HepG2 (cell line): ENCODE data around the gene TP53BP2. TPM values are rescaled to one million over a fixed set of nuclear protein-coding genes. Genes with fewer than 3 reads are reported as not detected.

Experiments used
- AHR ChIP-seq: IDR thresholded peaks from 2 replicates; pipeline ENCODE4 v1.6.1; 2018; ENCODE audit warnings: missing genetic modification reagents, missing compliant biosample characterization
- FOXC1 ChIP-seq: sonication (generic); formaldehyde crosslinking; IDR thresholded peaks from 2 replicates; pipeline ENCODE4 v1.8.0; 2022; ENCODE audit warnings: mild to moderate bottlenecking, missing genetic modification reagents, borderline replicate concordance
- ISL2 ChIP-seq: sonication (generic); formaldehyde crosslinking; IDR thresholded peaks from 2 replicates; pipeline ENCODE4 v1.5.0; 2020; ENCODE audit warnings: missing genetic modification reagents
- MBD4 ChIP-seq: IDR thresholded peaks from 2 replicates; pipeline ENCODE4 v1.6.1; 2012; ENCODE audit warnings: low read length, inconsistent platforms, borderline replicate concordance
- SIX1 ChIP-seq: sonication (generic); formaldehyde crosslinking; IDR thresholded peaks from 2 replicates; pipeline ENCODE4 v1.4.0; 2020; ENCODE audit warnings: missing genetic modification reagents, borderline replicate concordance
- SYNCRIP ChIP-seq: fragments of 200-400 bp; formaldehyde crosslinking; IDR thresholded peaks from 2 replicates; pipeline ENCODE4 v1.6.1; 2018; ENCODE audit warnings: mild to moderate bottlenecking, low read depth, low read length; ENCODE audit not compliant: insufficient read depth
- TCF7 ChIP-seq: sonication (generic); IDR thresholded peaks from 2 replicates; pipeline ENCODE4 v1.6.1; 2016; ENCODE audit warnings: antibody characterized with exemption, low read depth
- ZNF138 ChIP-seq: sonication (generic); formaldehyde crosslinking; IDR thresholded peaks from 2 replicates; pipeline ENCODE4 v1.5.0; 2020; ENCODE audit warnings: mild to moderate bottlenecking, low read depth, missing genetic modification reagents
- ZNF317 ChIP-seq: sonication (generic); formaldehyde crosslinking; IDR thresholded peaks from 2 replicates; pipeline ENCODE4 v1.5.0; 2020; ENCODE audit warnings: mild to moderate bottlenecking, missing genetic modification reagents
- ZNF329 ChIP-seq: sonication (generic); formaldehyde crosslinking; IDR thresholded peaks from 2 replicates; pipeline ENCODE4 v1.9.0; 2021; ENCODE audit warnings: low read depth, mild to moderate bottlenecking, missing genetic modification reagents
- ZNF430 ChIP-seq: sonication (generic); formaldehyde crosslinking; IDR thresholded peaks from 2 replicates; pipeline ENCODE4 v1.9.0; 2021; ENCODE audit warnings: mild to moderate bottlenecking, missing genetic modification reagents
- ZNF569 ChIP-seq: sonication (generic); formaldehyde crosslinking; IDR thresholded peaks from 2 replicates; pipeline ENCODE4 v1.5.0; 2020; ENCODE audit warnings: mild to moderate bottlenecking, missing genetic modification reagents, moderate library complexity, borderline replicate concordance
- ZNF709 ChIP-seq: sonication (generic); formaldehyde crosslinking; IDR thresholded peaks from 2 replicates; pipeline ENCODE4 v1.5.0; 2020; ENCODE audit warnings: mild to moderate bottlenecking, missing genetic modification reagents
- ZNF766 ChIP-seq: sonication (generic); formaldehyde crosslinking; IDR thresholded peaks from 2 replicates; pipeline ENCODE4 v1.5.0; 2020; ENCODE audit warnings: missing genetic modification reagents, borderline replicate concordance
- polyA plus RNA-seq, 8 experiments: library from polyadenylated mRNA; depleted of rRNA in 3 of 8; stranded (reverse) in 7 of 8; unstranded in 1 of 8; fragments of >200 nt; fragmentation: Illumina TruSeq in 4 of 8; extraction: Trizol in 4 of 8; gene quantifications; 2 replicates each; pipeline versions ENCODE4 v1.2.1 to v1.2.3, GENCODE V29; 2011 to 2016; ENCODE audit warnings: low read depth in 4 of 8, missing spikeins in 1 of 8, mixed read lengths in 1 of 8; ENCODE audit not compliant: insufficient read depth in 1 of 8
- total RNA-seq, 5 experiments: library from RNA; depleted of rRNA; stranded (reverse); fragments of >200 nt; fragmentation: Illumina TruSeq; extraction: Trizol; gene quantifications; 2 replicates each; pipeline ENCODE4 v1.2.3, GENCODE V29; 2016; ENCODE audit warnings: low read depth in 1 of 5
- TF ChIP-seq, protein P1 (sequence below): sonication (generic); formaldehyde crosslinking; IDR thresholded peaks from 2 replicates; pipeline ENCODE4 v1.4.0; 2020; ENCODE audit warnings: missing genetic modification reagents
- TF ChIP-seq, protein P2 (sequence below): IDR thresholded peaks from 2 replicates; pipeline ENCODE4 v1.6.1; 2016; ENCODE audit warnings: low read depth
- TF ChIP-seq, protein P3 (sequence below), 2 experiments: IDR thresholded peaks; 2 replicates each; pipeline ENCODE4 v1.6.1; 2011 to 2012; ENCODE audit warnings: low read length in 2 of 2, borderline replicate concordance in 1 of 2, low read depth in 1 of 2, mild to moderate bottlenecking in 1 of 2, moderate library complexity in 1 of 2
- TF ChIP-seq, protein P4 (sequence below): sonication (generic); formaldehyde crosslinking; IDR thresholded peaks from 2 replicates; pipeline ENCODE4 v1.4.0; 2020; ENCODE audit warnings: missing genetic modification reagents
- TF ChIP-seq, protein P5 (sequence below): sonication (generic); formaldehyde crosslinking; IDR thresholded peaks from 2 replicates; pipeline ENCODE4 v1.5.0; 2020; ENCODE audit warnings: mild to moderate bottlenecking, missing genetic modification reagents

TP53BP2 gene
- total and polyA plus RNA-seq, 2 of the 13 experiments (the other 11 are each of a cell fraction or from before 2014, with no cell fraction given), result 10.0 to 14.0 TPM

DNA sequence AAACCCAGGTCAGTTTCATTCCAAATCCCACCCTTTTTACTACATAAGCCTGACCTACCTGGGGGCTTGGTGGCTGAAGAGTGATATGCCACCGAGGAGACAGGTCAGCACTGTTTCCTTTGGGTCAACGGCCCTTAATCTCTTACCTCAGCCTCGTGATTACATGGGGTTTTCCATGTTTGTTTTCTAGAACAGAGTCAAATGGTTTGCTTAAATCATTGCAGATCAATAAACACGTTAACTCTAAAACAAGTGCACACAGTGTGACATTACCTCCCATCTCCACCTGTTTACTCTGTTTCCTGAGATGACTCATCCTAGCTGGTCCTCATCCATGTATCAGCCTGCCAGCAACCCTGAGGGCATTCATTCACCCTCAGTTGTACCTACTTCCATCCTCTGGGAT lies 40.8 kb upstream of the TP53BP2 start (continued):
- TF ChIP-seq FOXC1 (CRISPR knock-in tag), result peak; percentile 12; the same call in 1 of the 2 replicates
- no peak for TF ChIP-seq AHR (CRISPR knock-in tag)
- TF ChIP-seq ZNF138 (CRISPR knock-in tag), result no peak
- 0 out of 2 replicates have a peak, but pooled peaks have one; percentile 56 for TF ChIP-seq ZNF317 (CRISPR knock-in tag)
- TF ChIP-seq ZNF430, result 0 out of 2 replicates have a peak, but pooled peaks have one; percentile 23
- peak; percentile 48; the same call in 1 of the 2 replicates for TF ChIP-seq SIX1 (CRISPR knock-in tag)
- no peak for TF ChIP-seq ZNF766 (CRISPR knock-in tag)
- TF ChIP-seq, protein P1, sequence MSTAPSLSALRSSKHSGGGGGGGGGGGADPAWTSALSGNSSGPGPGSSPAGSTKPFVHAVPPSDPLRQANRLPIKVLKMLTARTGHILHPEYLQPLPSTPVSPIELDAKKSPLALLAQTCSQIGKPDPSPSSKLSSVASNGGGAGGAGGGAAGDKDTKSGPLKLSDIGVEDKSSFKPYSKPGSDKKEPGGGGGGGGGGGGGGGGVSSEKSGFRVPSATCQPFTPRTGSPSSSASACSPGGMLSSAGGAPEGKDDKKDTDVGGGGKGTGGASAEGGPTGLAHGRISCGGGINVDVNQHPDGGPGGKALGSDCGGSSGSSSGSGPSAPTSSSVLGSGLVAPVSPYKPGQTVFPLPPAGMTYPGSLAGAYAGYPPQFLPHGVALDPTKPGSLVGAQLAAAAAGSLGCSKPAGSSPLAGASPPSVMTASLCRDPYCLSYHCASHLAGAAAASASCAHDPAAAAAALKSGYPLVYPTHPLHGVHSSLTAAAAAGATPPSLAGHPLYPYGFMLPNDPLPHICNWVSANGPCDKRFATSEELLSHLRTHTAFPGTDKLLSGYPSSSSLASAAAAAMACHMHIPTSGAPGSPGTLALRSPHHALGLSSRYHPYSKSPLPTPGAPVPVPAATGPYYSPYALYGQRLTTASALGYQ (CRISPR knock-in tag), result no peak
- peak; percentile 58; the same call in 1 of the 2 replicates for TF ChIP-seq ISL2 (CRISPR knock-in tag)
- no peak for TF ChIP-seq ZNF569 (CRISPR knock-in tag)
- peak; percentile 52; the same call in 1 of the 2 replicates for TF ChIP-seq MBD4
- TF ChIP-seq ZNF329 (CRISPR knock-in tag), result no peak
- TF ChIP-seq TCF7, result peak; percentile 59
- TF ChIP-seq, protein P2, sequence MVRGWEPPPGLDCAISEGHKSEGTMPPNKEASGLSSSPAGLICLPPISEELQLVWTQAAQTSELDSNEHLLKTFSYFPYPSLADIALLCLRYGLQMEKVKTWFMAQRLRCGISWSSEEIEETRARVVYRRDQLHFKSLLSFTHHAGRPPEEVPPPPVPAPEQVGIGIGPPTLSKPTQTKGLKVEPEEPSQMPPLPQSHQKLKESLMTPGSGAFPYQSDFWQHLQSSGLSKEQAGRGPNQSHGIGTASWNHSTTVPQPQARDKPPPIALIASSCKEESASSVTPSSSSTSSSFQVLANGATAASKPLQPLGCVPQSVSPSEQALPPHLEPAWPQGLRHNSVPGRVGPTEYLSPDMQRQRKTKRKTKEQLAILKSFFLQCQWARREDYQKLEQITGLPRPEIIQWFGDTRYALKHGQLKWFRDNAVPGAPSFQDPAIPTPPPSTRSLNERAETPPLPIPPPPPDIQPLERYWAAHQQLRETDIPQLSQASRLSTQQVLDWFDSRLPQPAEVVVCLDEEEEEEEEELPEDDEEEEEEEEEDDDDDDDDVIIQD (CRISPR knock-in tag), result peak; percentile 71
- TF ChIP-seq SYNCRIP, result no peak
- no peak for TF ChIP-seq ZNF709 (CRISPR knock-in tag)
- TF ChIP-seq, protein P3, sequence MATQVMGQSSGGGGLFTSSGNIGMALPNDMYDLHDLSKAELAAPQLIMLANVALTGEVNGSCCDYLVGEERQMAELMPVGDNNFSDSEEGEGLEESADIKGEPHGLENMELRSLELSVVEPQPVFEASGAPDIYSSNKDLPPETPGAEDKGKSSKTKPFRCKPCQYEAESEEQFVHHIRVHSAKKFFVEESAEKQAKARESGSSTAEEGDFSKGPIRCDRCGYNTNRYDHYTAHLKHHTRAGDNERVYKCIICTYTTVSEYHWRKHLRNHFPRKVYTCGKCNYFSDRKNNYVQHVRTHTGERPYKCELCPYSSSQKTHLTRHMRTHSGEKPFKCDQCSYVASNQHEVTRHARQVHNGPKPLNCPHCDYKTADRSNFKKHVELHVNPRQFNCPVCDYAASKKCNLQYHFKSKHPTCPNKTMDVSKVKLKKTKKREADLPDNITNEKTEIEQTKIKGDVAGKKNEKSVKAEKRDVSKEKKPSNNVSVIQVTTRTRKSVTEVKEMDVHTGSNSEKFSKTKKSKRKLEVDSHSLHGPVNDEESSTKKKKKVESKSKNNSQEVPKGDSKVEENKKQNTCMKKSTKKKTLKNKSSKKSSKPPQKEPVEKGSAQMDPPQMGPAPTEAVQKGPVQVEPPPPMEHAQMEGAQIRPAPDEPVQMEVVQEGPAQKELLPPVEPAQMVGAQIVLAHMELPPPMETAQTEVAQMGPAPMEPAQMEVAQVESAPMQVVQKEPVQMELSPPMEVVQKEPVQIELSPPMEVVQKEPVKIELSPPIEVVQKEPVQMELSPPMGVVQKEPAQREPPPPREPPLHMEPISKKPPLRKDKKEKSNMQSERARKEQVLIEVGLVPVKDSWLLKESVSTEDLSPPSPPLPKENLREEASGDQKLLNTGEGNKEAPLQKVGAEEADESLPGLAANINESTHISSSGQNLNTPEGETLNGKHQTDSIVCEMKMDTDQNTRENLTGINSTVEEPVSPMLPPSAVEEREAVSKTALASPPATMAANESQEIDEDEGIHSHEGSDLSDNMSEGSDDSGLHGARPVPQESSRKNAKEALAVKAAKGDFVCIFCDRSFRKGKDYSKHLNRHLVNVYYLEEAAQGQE (IDR thresholded peaks at IDR 0.05; ENCODE audit: borderline replicate concordance in 1 of 2, low read depth in 1 of 2, low read length in 2 of 2), result peak in 1 of 2 experiments; percentile 36; a peak in 1 of 4 replicates
- TF ChIP-seq, protein P4, sequence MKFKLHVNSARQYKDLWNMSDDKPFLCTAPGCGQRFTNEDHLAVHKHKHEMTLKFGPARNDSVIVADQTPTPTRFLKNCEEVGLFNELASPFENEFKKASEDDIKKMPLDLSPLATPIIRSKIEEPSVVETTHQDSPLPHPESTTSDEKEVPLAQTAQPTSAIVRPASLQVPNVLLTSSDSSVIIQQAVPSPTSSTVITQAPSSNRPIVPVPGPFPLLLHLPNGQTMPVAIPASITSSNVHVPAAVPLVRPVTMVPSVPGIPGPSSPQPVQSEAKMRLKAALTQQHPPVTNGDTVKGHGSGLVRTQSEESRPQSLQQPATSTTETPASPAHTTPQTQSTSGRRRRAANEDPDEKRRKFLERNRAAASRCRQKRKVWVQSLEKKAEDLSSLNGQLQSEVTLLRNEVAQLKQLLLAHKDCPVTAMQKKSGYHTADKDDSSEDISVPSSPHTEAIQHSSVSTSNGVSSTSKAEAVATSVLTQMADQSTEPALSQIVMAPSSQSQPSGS (CRISPR knock-in tag), result no peak; the same call in 1 of the 2 replicates
- TF ChIP-seq, protein P5, sequence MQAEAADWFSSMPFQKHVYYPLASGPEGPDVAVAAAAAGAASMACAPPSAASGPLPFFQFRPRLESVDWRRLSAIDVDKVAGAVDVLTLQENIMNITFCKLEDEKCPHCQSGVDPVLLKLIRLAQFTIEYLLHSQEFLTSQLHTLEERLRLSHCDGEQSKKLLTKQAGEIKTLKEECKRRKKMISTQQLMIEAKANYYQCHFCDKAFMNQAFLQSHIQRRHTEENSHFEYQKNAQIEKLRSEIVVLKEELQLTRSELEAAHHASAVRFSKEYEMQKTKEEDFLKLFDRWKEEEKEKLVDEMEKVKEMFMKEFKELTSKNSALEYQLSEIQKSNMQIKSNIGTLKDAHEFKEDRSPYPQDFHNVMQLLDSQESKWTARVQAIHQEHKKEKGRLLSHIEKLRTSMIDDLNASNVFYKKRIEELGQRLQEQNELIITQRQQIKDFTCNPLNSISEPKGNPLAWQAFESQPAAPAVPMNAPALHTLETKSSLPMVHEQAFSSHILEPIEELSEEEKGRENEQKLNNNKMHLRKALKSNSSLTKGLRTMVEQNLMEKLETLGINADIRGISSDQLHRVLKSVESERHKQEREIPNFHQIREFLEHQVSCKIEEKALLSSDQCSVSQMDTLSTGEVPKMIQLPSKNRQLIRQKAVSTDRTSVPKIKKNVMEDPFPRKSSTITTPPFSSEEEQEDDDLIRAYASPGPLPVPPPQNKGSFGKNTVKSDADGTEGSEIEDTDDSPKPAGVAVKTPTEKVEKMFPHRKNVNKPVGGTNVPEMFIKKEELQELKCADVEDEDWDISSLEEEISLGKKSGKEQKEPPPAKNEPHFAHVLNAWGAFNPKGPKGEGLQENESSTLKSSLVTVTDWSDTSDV (CRISPR knock-in tag), result no peak
